ENCODE measurements around the gene RAB6A. TPM values are rescaled to one million over a fixed set of nuclear protein-coding genes. Genes with fewer than 3 reads are reported as not detected.
"Not testable (repeated sequence)": the region's sequence is repeated elsewhere in the genome, so short reads cannot be mapped to it uniquely, and the experiment has no call there.

Gene RAB6A
- total RNA-seq, 2 experiments from 2014 or later: 97.7 to 101 TPM

- ChIA-PET CTCF (interaction anchor here (0.8 to 1.0 kb wide), 2 partner anchors 8 to 336 kb away, joined by 3 read pairs; no protein-coding TSS in a partner anchor), POLR2A (interaction anchor here (0.6 kb wide), 1 partner anchor 1106 kb away, joined by 4 read pairs; no protein-coding TSS in a partner anchor)
- Mint-ChIP-seq H3K4me3 (no peak overlapping the region), H3K27ac (no peak overlapping the region), H3K9me3 (ENCODE audit: insufficient read depth) (no peaks in the 10 kb centered on the region), H3K36me3 (ENCODE audit: low read depth) (peaks cover 29% of the 10 kb centered on the region), H3K27me3 (ENCODE audit: low read depth) (no peaks in the 10 kb centered on the region), H3K4me1 (ENCODE audit: low read depth) (peaks cover 12% of the 10 kb centered on the region)
- ATAC-seq (no peak), DNase-seq (no peak)
Measured at GRCh38 chr11:73715541-73715940, 45.3 kb downstream of the RAB6A start.

DNA sequence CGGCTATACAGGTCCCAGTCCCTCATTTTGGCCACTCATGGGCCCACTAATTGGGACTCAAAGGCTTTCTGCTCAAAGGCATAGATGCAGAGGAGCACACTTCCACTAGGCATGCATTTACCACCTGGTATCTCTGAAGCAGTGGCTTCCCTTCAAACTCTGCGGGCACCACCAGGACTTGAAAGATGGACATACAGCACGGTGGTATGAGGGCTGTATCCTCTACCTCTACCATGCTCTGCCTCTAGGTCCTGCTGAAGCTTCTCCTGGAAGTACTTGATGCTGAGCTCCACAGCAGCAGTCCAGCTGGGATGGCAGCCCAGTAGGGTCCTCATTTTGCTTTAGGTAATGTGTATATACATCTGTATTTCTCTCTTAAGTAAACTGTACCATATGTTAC is 49.9 kb downstream of the RAB6A start:
- Mint-ChIP-seq H3K9me3 (ENCODE audit: insufficient read depth) (no peaks in the 10 kb centered on the region), H3K36me3 (ENCODE audit: low read depth) (peaks cover 23% of the 10 kb centered on the region), H3K27ac (no peak overlapping the region), H3K4me3 (no peak overlapping the region), H3K4me1 (ENCODE audit: low read depth) (peaks cover 2% of the 10 kb centered on the region), H3K27me3 (ENCODE audit: low read depth) (no peaks in the 10 kb centered on the region)
- DNase-seq (no peak), ATAC-seq (no peak)
- ChIA-PET CTCF (no interaction called here), POLR2A (no interaction called here)

DNA sequence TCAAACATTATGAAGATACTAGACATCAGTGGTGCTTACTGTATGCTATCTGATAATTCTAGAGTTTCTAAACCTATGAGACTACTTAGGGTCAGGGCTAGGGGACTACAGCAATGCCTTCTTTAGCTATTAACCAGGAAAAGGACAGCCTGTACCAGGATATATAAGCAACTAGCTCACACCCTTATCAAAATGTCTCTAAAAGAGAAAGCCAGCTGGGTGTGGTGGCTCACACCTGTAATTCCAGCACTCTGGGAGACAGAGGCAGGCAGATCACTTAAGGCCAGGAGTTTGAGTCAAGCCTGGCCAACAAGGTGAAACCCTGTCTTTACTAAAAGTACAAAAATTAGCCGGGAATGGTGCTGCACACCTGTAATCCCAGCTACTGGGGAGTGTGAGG is 55.8 kb downstream of the RAB6A start:
- H3K4me1 Mint-ChIP-seq (ENCODE audit: low read depth): no peaks in the 10 kb centered on the region
- H3K4me3 Mint-ChIP-seq: no peak overlapping the region
- H3K27ac Mint-ChIP-seq: no peak overlapping the region
- no peaks in the 10 kb centered on the region for H3K27me3 Mint-ChIP-seq (ENCODE audit: low read depth)
- ATAC-seq: no peak
- ChIA-PET CTCF (no interaction called here), POLR2A (no interaction called here)
- no peaks in the 10 kb centered on the region for H3K9me3 Mint-ChIP-seq (ENCODE audit: insufficient read depth)
- DNase-seq: no peak
- H3K36me3 Mint-ChIP-seq (ENCODE audit: low read depth): peaks cover 19% of the 10 kb centered on the region

GRCh38 chr11:73693899-73694525 is 66.9 kb downstream of the RAB6A start:
- no peaks in the 10 kb centered on the region for H3K9me3 Mint-ChIP-seq (ENCODE audit: insufficient read depth)
- H3K27ac Mint-ChIP-seq: no peak overlapping the region
- DNase-seq (no peak), ATAC-seq (no peak)
- ChIA-PET POLR2A (no interaction called here), CTCF (interaction anchor here (1.4 kb wide), 1 partner anchor 33 kb away, joined by 6 read pairs; no protein-coding TSS in a partner anchor)
- no peak overlapping the region for H3K4me3 Mint-ChIP-seq
- H3K36me3 Mint-ChIP-seq (ENCODE audit: low read depth): peaks cover 12% of the 10 kb centered on the region
- H3K27me3 Mint-ChIP-seq (ENCODE audit: low read depth): no peaks in the 10 kb centered on the region
- H3K4me1 Mint-ChIP-seq (ENCODE audit: low read depth): no peaks in the 10 kb centered on the region

DNA sequence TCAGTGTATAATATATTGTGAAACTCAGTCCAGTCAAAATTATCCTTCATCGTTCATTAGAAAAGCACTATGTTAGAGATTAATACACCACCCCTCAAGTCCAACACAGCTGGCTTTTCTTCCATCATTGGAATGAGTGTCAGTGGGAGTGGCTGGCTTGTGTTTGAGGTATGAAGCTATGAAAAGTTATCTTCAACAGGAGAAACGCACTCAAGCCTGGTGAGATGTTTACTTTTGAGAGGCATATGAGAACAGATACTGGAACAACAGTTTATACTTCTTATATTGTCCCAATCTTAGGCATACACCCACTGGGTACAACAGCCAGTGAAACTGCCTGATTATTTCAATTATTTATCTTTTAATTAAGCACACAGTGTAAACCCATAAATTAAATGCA is 80.2 kb downstream of the RAB6A start:
- ATAC-seq: no peak
- Mint-ChIP-seq H3K27ac (no peak overlapping the region), H3K4me3 (no peak overlapping the region), H3K27me3 (ENCODE audit: low read depth) (no peaks in the 10 kb centered on the region), H3K36me3 (ENCODE audit: low read depth) (peaks cover 27% of the 10 kb centered on the region), H3K4me1 (ENCODE audit: low read depth) (no peaks in the 10 kb centered on the region), H3K9me3 (ENCODE audit: insufficient read depth) (no peaks in the 10 kb centered on the region)
- DNase-seq: no peak
- ChIA-PET POLR2A (no interaction called here), CTCF (interaction anchor here (0.9 to 3.7 kb wide), 2 partner anchors 19 to 25 kb away, joined by 3 to 18 read pairs; no protein-coding TSS in a partner anchor)

- H3K4me1 Mint-ChIP-seq (ENCODE audit: low read depth); H3K27me3 Mint-ChIP-seq (ENCODE audit: low read depth); H3K27ac Mint-ChIP-seq; DNase-seq; H3K4me3 Mint-ChIP-seq; H3K9me3 Mint-ChIP-seq (ENCODE audit: insufficient read depth); CTCF ChIA-PET; ATAC-seq; POLR2A ChIA-PET: not testable (repeated sequence)
- H3K36me3 Mint-ChIP-seq (ENCODE audit: low read depth): peaks cover 22% of the 10 kb centered on the region
Measured at GRCh38 chr11:73676552-73676951, 84.3 kb downstream of the RAB6A start.

- ATAC-seq: peak; percentile 30
- no peak overlapping the region for H3K27ac Mint-ChIP-seq
Measured at GRCh38 chr11:73671701-73672100, 89.2 kb downstream of the RAB6A start.

GRCh38 chr11:73670808-73671207 is 90.1 kb downstream of the RAB6A start:
- no peaks in the 10 kb centered on the region for H3K4me1 Mint-ChIP-seq (ENCODE audit: low read depth)
- ChIA-PET CTCF (interaction anchor here (0.9 to 2.5 kb wide), 3 partner anchors 10 to 45 kb away, joined by 4 to 15 read pairs (median 6); no protein-coding TSS in a partner anchor), POLR2A (interaction anchor here (0.9 kb wide), 1 partner anchor 24 kb away, joined by 3 read pairs; no protein-coding TSS in a partner anchor)
- DNase-seq (no peak), ATAC-seq (no peak)
- H3K4me3 Mint-ChIP-seq: no peak overlapping the region
- no peaks in the 10 kb centered on the region for H3K36me3 Mint-ChIP-seq (ENCODE audit: low read depth)
- H3K9me3 Mint-ChIP-seq (ENCODE audit: insufficient read depth): no peaks in the 10 kb centered on the region
- no peak overlapping the region for H3K27ac Mint-ChIP-seq
- H3K27me3 Mint-ChIP-seq (ENCODE audit: low read depth): no peaks in the 10 kb centered on the region

More at GRCh38 chr11:73671701-73672100, 89.2 kb downstream of the RAB6A start:
- Mint-ChIP-seq H3K9me3 (ENCODE audit: insufficient read depth) (no peaks in the 10 kb centered on the region), H3K36me3 (ENCODE audit: low read depth) (peaks cover 7% of the 10 kb centered on the region), H3K4me1 (ENCODE audit: low read depth) (no peaks in the 10 kb centered on the region), H3K27me3 (ENCODE audit: low read depth) (no peaks in the 10 kb centered on the region), H3K4me3 (no peak overlapping the region)
- ChIA-PET POLR2A (interaction anchor here (0.9 kb wide), 1 partner anchor 23 kb away, joined by 3 read pairs; no protein-coding TSS in a partner anchor), CTCF (interaction anchor here (0.9 to 2.5 kb wide), 3 partner anchors 10 to 46 kb away, joined by 4 to 15 read pairs (median 6); no protein-coding TSS in a partner anchor)
- DNase-seq: no peak

- H3K27me3 Mint-ChIP-seq (ENCODE audit: low read depth): no peaks in the 10 kb centered on the region
- H3K9me3 Mint-ChIP-seq (ENCODE audit: insufficient read depth): no peaks in the 10 kb centered on the region
- H3K27ac Mint-ChIP-seq: no peak overlapping the region
- DNase-seq (no peak), ATAC-seq (no peak)
- no peaks in the 10 kb centered on the region for H3K36me3 Mint-ChIP-seq (ENCODE audit: low read depth)
- no peaks in the 10 kb centered on the region for H3K4me1 Mint-ChIP-seq (ENCODE audit: low read depth)
- H3K4me3 Mint-ChIP-seq: no peak overlapping the region
- ChIA-PET POLR2A (no interaction called here), CTCF (interaction anchor here (0.7 to 1.4 kb wide), 2 partner anchors 56 to 316 kb away, joined by 3 to 4 read pairs; no protein-coding TSS in a partner anchor)
Measured at GRCh38 chr11:73667891-73668290, 93.0 kb downstream of the RAB6A start.

DNA sequence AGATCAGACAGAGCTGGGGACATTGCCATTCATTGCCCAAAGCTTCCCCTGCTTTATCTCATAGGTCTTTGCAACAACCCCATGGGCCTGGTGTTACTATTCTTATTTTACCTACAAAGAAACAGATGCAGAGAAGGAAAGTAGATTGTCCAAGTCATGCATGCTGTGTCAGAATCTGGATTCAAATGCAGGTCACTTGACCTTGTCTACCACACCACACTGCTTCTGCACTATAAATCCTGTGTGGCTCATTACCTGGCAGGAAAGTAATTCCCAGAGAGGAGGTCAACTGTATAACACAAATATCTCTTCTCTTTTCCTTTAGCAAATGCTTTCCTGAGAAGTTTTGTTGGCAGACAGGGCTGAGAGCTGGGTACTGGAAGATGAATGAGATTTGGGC is 96.0 kb downstream of the RAB6A start:
- Mint-ChIP-seq H3K36me3 (ENCODE audit: low read depth) (no peaks in the 10 kb centered on the region), H3K4me1 (ENCODE audit: low read depth) (peaks cover 3% of the 10 kb centered on the region), H3K27me3 (ENCODE audit: low read depth) (no peaks in the 10 kb centered on the region), H3K27ac (no peak overlapping the region), H3K4me3 (no peak overlapping the region), H3K9me3 (ENCODE audit: insufficient read depth) (no peaks in the 10 kb centered on the region)
- ChIA-PET CTCF (interaction anchor here (0.9 to 1.4 kb wide), 2 partner anchors 39 to 186 kb away, joined by 3 read pairs; no protein-coding TSS in a partner anchor), POLR2A (no interaction called here)
- DNase-seq (no peak), ATAC-seq (no peak)

DNA sequence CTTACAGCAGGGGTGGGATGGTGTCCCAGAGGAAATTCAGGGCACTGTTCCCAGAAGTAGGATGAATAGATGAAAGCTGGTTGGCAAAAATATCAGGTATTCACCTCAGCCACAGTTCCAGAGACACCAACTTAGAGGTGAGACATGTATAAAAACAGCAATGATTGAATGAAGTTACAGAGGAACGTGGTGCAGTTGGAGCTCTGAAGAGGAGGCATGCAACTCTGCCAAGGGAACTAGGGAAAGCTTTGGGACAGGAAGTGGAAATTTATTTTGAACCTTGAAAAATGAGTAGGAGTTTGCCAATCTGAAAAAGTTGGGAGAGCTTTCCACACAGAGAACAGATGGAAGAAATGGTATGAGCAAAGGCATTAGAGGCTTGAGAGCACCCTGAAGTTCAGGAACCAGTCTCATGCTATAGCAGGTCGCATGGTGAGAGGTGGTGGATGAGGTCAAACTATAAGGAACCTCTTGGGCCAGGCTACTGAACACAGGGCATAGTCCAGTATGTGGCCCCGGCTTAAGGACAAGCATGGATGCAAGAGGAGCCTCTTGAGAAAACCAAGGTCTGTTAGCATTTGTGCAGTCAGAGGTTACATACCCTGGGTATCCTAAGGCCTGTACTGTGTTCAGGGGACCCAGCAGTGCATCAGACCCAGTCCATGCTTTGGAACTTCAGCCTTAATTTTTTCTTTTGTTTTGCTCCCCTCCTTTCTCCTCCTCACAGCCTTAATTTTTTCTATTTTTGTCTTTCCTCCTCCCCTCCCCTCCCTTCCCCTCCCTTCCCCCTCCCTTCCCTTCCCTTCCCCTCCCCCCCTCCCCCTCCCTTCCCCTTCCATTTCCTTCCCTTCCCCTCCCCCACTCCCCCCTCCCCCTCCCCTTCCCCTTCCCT is 97.0 kb downstream of the RAB6A start:
- ChIA-PET CTCF (interaction anchor here (1.6 to 5.5 kb wide), 3 partner anchors 13 to 313 kb away, joined by 4 to 165 read pairs (median 65); no protein-coding TSS in a partner anchor), POLR2A (no interaction called here)
- H3K9me3 Mint-ChIP-seq (ENCODE audit: insufficient read depth): no peaks in the 10 kb centered on the region
- H3K4me1 Mint-ChIP-seq (ENCODE audit: low read depth): peaks cover 3% of the 10 kb centered on the region
- no peak overlapping the region for H3K4me3 Mint-ChIP-seq
- no peaks in the 10 kb centered on the region for H3K27me3 Mint-ChIP-seq (ENCODE audit: low read depth)
- DNase-seq (no peak), ATAC-seq (no peak)
- H3K36me3 Mint-ChIP-seq (ENCODE audit: low read depth): no peaks in the 10 kb centered on the region
- H3K27ac Mint-ChIP-seq: no peak overlapping the region
